ENCODE data around the gene CRYBB3. TPM values are rescaled to one million over a fixed set of nuclear protein-coding genes. Genes with fewer than 3 reads are reported as not detected.

Gene CRYBB3
- total RNA-seq, 1 experiment from 2014 or later = not detected

- no TSS peak for BruUV-seq (replicated peaks)
- H3K9me3 ChIP-seq (ENCODE audit: low read depth, low read length, poor library complexity, severe bottlenecking) = no peaks in the 10 kb centered on the region
- POLR2A ChIA-PET (ENCODE audit: low non-redundant PET) = no interaction called here
- intact Hi-C loops (cut with micrococcal nuclease; ENCODE audit: unreplicated experiment) = no loop called here
- no peaks in the 10 kb centered on the region for H3K27me3 ChIP-seq (replicated peaks; ENCODE audit: insufficient read depth, low read depth, low read length, poor library complexity)
- no peaks in the 10 kb centered on the region for H3K4me1 ChIP-seq (ENCODE audit: insufficient read depth, low read length, poor library complexity, severe bottlenecking)
- H3K36me3 ChIP-seq (ENCODE audit: insufficient read depth, low read length, poor library complexity, severe bottlenecking) = no peaks in the 10 kb centered on the region
- TF ChIP-seq CTCF (conservative IDR thresholded peaks at IDR 0.05; ENCODE audit: low read depth, low read length) (no peak), EZH2 (IDR thresholded peaks at IDR 0.05; ENCODE audit: borderline replicate concordance, low read depth, low read length, poor library complexity, severe bottlenecking) (no peak)
- H3K27ac ChIP-seq (ENCODE audit: low read depth, low read length, poor library complexity, severe bottlenecking) = no peak overlapping the region
- no peak for DNase-seq (ENCODE audit: low spot score)
- no peak overlapping the region for H3K4me3 ChIP-seq (ENCODE audit: low read depth, low read length, poor library complexity, severe bottlenecking)
- CTCF ChIA-PET = no interaction called here
These were observed 6.2 kb downstream of the CRYBB3 start for GRCh38 chr22:25205847-25206246.

- intact Hi-C loops (cut with micrococcal nuclease; ENCODE audit: unreplicated experiment) = no loop called here
These were observed 7.3 kb downstream of the CRYBB3 start for GRCh38 chr22:25206998-25207397.

GRCh38 chr22:25207553-25208157 lies 8.0 kb downstream of the CRYBB3 start:
- intact Hi-C loops (cut with micrococcal nuclease; ENCODE audit: unreplicated experiment) = no loop called here
- BruUV-seq (replicated peaks) = no TSS peak
- Histone ChIP-seq H3K4me3 (ENCODE audit: low read depth, low read length, poor library complexity, severe bottlenecking) (no peak overlapping the region), H3K27me3 (replicated peaks; ENCODE audit: insufficient read depth, low read depth, low read length, poor library complexity) (no peaks in the 10 kb centered on the region), H3K9me3 (ENCODE audit: low read depth, low read length, poor library complexity, severe bottlenecking) (no peaks in the 10 kb centered on the region), H3K4me1 (ENCODE audit: insufficient read depth, low read length, poor library complexity, severe bottlenecking) (no peaks in the 10 kb centered on the region), H3K36me3 (ENCODE audit: insufficient read depth, low read length, poor library complexity, severe bottlenecking) (no peaks in the 10 kb centered on the region), H3K27ac (ENCODE audit: low read depth, low read length, poor library complexity, severe bottlenecking) (no peak overlapping the region)
- ChIA-PET CTCF (no interaction called here), POLR2A (ENCODE audit: low non-redundant PET) (no interaction called here)
- TF ChIP-seq CTCF (conservative IDR thresholded peaks at IDR 0.05; ENCODE audit: low read depth, low read length) = no peak
- no peak for TF ChIP-seq EZH2 (IDR thresholded peaks at IDR 0.05; ENCODE audit: borderline replicate concordance, low read depth, low read length, poor library complexity, severe bottlenecking)
- DNase-seq (ENCODE audit: low spot score) = no peak

More at GRCh38 chr22:25206998-25207397, 7.3 kb downstream of the CRYBB3 start:
- no peak overlapping the region for H3K4me3 ChIP-seq (ENCODE audit: low read depth, low read length, poor library complexity, severe bottlenecking)
- TF ChIP-seq CTCF (conservative IDR thresholded peaks at IDR 0.05; ENCODE audit: low read depth, low read length) (no peak), EZH2 (IDR thresholded peaks at IDR 0.05; ENCODE audit: borderline replicate concordance, low read depth, low read length, poor library complexity, severe bottlenecking) (no peak)
- no peaks in the 10 kb centered on the region for H3K4me1 ChIP-seq (ENCODE audit: insufficient read depth, low read length, poor library complexity, severe bottlenecking)
- DNase-seq (ENCODE audit: low spot score) = no peak
- no TSS peak for BruUV-seq (replicated peaks)
- no peaks in the 10 kb centered on the region for H3K36me3 ChIP-seq (ENCODE audit: insufficient read depth, low read length, poor library complexity, severe bottlenecking)
- no peak overlapping the region for H3K27ac ChIP-seq (ENCODE audit: low read depth, low read length, poor library complexity, severe bottlenecking)
- ChIA-PET CTCF (no interaction called here), POLR2A (ENCODE audit: low non-redundant PET) (no interaction called here)
- no peaks in the 10 kb centered on the region for H3K27me3 ChIP-seq (replicated peaks; ENCODE audit: insufficient read depth, low read depth, low read length, poor library complexity)
- H3K9me3 ChIP-seq (ENCODE audit: low read depth, low read length, poor library complexity, severe bottlenecking) = no peaks in the 10 kb centered on the region
